K562 (cell line): ENCODE results near the gene MAPK8IP1.

Experiments used
- TFE3 ChIP-seq: fragments of 450-650 bp; formaldehyde crosslinking; IDR thresholded peaks from 2 replicates; pipeline ENCODE4 v1.4.0; 2020; ENCODE audit warnings: mild to moderate bottlenecking, mixed read lengths
- YY1 ChIP-seq, 3 experiments: IDR thresholded peaks; 2 replicates each; pipeline ENCODE4 v1.6.1; 2011; ENCODE audit warnings: low read length in 2 of 3, mild to moderate bottlenecking in 2 of 3, moderate library complexity in 2 of 3, borderline replicate concordance in 1 of 3, control low read depth in 1 of 3, low read depth in 1 of 3; ENCODE audit not compliant: insufficient read depth in 3 of 3, insufficient replicate concordance in 2 of 3, control insufficient read depth in 1 of 3, insufficient read length in 1 of 3; ENCODE audit errors: extremely low read depth in 1 of 3

- TF ChIP-seq YY1 (IDR thresholded peaks at IDR 0.05; ENCODE audit: borderline replicate concordance in 1 of 3, control insufficient read depth in 1 of 3, extremely low read depth in 1 of 3, insufficient read depth in 3 of 3, insufficient read length in 1 of 3, insufficient replicate concordance in 2 of 3, low read depth in 1 of 3, low read length in 2 of 3) (no peak), TFE3 (CRISPR knock-in tag) (no peak)
Observed at GRCh38 chr11:45880772-45881570, 4.5 kb upstream of the MAPK8IP1 start.
